ES-I3 (cell line): ENCODE measurements around the gene CMTM2.
"Not testable (repeated sequence)": the region's sequence is repeated elsewhere in the genome, so short reads cannot be mapped to it uniquely, and the experiment has no call there.

ENCODE experiments used
- H3K36me3 ChIP-seq: 2 replicates; pipeline ENCODE4 v1.6.1; 2013; ENCODE audit warnings: mild to moderate bottlenecking, low read length, control low read depth, moderate library complexity; ENCODE audit not compliant: insufficient read depth
- H3K4me1 ChIP-seq: 2 replicates; pipeline ENCODE4 v1.6.1; 2013; ENCODE audit warnings: mild to moderate bottlenecking, control low read depth, low read length; ENCODE audit not compliant: insufficient read depth
- H3K9ac ChIP-seq: 2 replicates; pipeline ENCODE4 v1.6.1; 2013; ENCODE audit warnings: low read depth, mild to moderate bottlenecking, low read length, moderate library complexity
- H3K9me3 ChIP-seq: 2 replicates; pipeline ENCODE4 v1.6.1; 2013; ENCODE audit warnings: mild to moderate bottlenecking, low read length, moderate library complexity; ENCODE audit not compliant: control insufficient read depth, insufficient read depth

Gene CMTM2

GRCh38 chr16:66603537-66604375, 24.5 kb downstream of the CMTM2 start:
- Histone ChIP-seq H3K4me1 (peaks cover 15% of the 10 kb centered on the region), H3K36me3 (no peaks in the 10 kb centered on the region), H3K9me3 (no peaks in the 10 kb centered on the region), H3K9ac (peak overlapping the region; percentile 69)

DNA sequence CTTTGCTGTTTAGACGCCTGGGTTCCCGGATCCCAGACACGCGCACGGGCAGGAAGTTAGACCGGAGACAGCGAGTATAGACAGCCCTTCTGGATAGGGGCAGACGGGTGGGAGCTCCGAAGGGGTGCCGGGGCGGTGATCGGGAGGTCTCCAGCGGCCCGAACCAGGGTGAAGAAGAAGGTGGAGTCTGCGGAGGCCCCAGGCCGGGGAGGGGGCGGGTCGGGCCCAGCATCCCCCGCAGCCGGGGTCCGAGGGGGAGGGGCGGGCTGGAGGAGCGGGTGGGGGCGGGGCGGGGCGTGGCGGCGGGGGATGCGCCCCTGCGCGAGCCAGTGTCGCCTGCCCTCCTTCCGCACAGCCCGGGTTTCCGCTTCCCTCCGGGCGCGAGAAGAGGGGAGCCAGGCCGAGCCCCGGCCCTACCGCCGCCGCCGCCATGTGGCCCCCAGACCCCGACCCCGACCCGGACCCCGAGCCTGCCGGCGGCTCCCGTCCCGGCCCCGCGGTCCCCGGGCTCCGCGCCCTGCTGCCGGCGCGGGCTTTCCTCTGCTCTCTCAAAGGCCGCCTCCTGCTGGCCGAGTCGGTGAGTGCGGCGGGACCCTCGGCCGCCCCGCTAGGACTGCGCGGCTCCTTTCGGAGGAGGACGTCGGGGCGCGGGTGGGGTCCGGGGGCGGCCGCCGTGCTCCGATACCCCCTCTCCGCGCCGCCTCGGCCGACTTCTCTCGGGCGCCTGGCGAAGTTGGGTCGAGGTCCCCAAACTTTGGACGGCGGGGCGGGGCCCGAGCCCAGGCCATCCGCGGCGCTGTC, 25.3 kb downstream of the CMTM2 start, which contains the start of gene CMTM3:
TSS of gene CMTM3 (plus strand) at position 329 of the 801 bp plus-strand sequence. CDS start at position 431, 102 bp downstream.
- Histone ChIP-seq H3K36me3 (no peaks in the 10 kb centered on the region), H3K9ac (peak within 1 kb of the TSS; percentile 70), H3K9me3 (no peaks in the 10 kb centered on the region), H3K4me1 (peaks cover 19% of the 10 kb centered on the region)

DNA sequence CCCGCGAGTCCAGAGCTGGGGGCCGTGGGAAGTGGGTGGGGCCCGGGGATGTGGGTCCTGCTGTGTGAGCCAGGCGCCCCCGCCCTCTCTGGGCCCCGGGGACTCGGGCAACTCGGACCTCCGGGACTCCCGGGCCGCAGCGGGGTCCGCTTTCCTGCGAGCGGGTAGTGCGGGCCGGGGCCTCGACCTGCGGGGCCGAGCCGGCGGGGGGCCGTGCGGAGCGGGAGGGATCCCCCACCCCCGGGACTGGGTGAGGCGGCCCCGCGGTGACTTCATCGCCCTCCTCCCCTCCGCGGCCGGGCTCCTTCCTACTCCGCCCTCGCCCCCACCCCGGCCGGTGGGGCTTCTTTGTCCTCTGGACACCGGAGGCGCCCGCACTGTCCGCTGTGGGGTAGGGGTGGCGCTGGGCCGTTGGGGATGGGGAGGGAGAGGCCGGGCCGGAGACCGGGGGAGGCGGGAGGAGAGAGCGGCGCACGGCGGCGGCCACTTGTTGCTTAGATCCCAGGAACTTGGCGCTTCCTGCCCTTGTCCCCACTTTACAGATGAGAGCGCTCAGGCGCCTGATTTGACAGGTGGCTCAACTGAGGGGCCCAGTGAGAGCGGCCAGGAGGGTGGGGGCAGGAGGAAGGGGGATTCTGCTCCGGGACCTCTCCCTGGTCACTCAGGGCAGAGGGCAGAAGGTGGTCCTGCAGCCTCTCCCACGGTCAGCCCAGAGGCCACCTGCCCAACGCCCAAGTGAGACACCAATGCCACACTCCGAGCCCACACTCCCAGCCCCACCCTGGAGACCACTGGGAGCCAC, 26.1 kb downstream of the CMTM2 start:
- peaks cover 3% of the 10 kb centered on the region; the same call in 1 of the 2 replicates for H3K36me3 ChIP-seq
- H3K9ac ChIP-seq = peak overlapping the region; percentile 70
- peaks cover 19% of the 10 kb centered on the region for H3K4me1 ChIP-seq

DNA sequence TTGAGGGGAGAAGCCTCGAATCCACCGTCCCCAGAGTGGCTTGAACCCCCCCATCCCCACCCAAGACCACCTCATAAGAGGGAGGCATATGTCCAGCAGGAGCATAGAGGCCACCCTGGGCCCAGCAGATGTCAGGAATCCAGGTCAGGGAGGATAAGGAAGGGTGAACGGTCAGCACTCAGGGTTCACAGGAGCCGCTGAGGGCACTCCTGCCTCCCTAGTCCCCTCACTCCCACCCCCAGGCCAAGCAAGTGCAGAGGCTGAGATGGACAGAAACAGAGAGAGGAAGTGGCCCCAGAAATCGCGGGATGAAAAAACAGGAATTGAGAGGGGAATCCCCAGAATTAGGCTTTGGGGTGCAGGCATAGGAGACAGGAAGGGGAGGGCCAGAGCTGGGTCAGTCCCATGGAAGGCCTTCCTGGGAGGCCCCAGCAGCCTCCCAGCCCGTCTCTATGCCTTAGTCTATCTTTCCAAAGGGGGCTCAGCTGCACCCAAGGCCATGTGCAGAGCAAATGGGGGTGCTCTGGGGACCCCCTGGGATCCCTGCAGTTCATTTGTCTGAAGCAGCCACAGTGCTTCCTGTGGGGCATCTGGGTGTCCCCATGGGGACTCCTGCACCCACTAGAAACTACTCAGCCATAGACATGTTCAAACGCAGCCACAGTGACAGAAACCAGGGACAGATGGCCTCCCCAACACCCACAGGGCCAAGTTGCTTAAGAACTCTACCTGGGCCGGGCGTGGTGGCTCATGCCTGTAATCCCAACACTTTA, 26.9 kb downstream of the CMTM2 start:
- Histone ChIP-seq H3K36me3 (peaks cover 5% of the 10 kb centered on the region; the same call in 1 of the 2 replicates), H3K9ac (peak overlapping the region; percentile 70; the same call in 1 of the 2 replicates), H3K4me1 (peaks cover 19% of the 10 kb centered on the region)

More for the DNA sequence above, 26.1 kb downstream of the CMTM2 start:
- H3K9me3 ChIP-seq = no peaks in the 10 kb centered on the region

DNA sequence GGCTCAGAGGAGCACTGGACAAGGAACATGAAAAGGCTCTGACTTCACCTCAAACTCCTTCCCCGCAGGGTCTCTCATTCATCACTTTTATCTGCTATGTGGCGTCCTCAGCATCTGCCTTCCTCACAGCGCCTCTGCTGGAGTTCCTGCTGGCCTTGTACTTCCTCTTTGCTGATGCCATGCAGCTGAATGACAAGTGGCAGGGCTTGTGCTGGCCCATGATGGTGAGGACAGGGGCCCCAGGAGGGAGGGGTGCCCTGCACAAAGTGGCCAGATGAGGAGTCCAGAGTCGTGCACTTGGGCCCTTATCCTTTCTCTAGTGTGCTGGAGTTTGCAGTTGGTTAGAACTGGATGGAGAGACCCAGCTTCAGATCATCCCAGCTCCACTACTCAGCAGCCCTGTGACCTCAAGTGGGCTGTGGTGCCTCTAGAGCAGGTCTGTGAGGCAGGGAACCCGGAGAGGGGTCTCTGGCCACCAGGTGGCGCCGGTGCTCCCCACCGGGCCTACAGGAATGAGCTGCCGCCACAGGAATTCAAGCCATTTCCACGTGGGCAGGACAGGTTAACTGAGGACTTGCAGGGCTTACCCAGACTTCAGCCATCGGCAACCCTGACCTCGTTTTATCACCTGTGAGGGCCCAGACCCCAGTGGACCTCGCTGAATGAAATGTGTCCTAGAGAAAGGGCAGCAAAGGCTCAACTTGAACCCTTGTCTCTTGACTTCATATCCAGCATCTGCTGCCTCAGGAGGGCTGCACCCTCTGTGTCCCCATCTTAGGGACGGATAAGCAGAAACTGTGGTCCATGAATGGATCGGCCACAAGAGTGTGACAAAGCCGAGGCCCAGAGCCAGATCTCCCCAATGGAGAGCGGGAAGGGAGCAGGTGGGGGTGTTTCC, 29.2 kb downstream of the CMTM2 start:
- peaks cover 14% of the 10 kb centered on the region for H3K36me3 ChIP-seq
- no peak overlapping the region for H3K9ac ChIP-seq
- H3K9me3 ChIP-seq = no peaks in the 10 kb centered on the region
- H3K4me1 ChIP-seq = peaks cover 19% of the 10 kb centered on the region

More for the DNA sequence above, 26.9 kb downstream of the CMTM2 start:
- H3K9me3 ChIP-seq = no peaks in the 10 kb centered on the region

DNA sequence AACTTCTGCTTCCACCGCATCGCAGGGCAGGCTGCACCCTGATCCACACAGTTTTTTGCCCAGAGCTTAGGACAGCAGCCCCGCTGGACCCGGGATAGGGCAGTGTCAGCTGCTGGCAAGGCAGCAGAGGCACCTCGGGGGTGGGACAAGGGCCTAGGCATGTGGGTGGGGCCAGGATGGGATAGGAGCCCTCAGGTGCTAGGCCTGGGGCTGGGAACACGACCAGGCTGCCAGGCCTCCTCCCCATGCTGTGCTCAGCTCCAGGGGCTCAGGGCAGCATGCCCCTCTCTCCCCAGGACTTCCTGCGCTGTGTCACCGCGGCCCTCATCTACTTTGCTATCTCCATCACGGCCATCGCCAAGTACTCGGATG, 29.9 kb downstream of the CMTM2 start:
- Histone ChIP-seq H3K4me1 (peaks cover 19% of the 10 kb centered on the region), H3K9ac (no peak overlapping the region), H3K9me3 (no peaks in the 10 kb centered on the region), H3K36me3 (peaks cover 16% of the 10 kb centered on the region)

DNA sequence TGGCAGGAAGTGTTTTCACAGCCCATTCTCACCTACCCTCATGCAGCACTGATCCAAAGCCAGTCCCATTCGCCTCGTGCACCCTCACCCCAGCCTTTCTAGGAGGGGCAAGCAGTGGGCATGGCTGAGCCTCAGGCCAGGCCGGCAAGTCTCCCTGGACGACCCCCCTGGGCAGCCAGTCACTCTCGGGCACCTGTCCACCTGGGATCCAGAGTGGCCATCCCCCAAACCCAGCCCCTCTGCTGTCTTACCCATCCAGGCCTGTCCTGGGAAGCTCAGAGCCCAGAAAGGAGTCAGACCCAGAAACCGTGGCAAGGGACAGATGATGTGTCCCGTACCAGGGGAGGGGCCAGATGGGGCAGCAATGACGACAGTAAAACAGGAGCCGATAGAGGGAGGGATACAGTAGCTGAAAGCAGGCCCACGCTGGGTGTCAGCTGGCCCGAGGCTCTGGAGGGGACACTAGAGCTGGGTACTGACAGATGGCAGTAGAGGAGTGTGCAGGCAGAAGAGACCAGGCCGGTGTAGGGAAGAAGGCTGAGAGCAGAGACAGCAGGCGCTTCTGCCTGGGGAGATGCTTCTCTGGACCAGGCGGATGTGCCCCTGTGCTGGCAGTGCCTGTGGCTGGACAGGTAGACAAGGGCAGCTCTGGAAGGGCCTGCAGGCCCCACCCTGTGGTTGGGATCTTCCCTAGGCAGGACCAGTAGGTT, 31.0 kb downstream of the CMTM2 start:
- Histone ChIP-seq H3K9me3 (no peaks in the 10 kb centered on the region), H3K9ac (no peak overlapping the region), H3K36me3 (peaks cover 16% of the 10 kb centered on the region), H3K4me1 (peaks cover 19% of the 10 kb centered on the region)

DNA sequence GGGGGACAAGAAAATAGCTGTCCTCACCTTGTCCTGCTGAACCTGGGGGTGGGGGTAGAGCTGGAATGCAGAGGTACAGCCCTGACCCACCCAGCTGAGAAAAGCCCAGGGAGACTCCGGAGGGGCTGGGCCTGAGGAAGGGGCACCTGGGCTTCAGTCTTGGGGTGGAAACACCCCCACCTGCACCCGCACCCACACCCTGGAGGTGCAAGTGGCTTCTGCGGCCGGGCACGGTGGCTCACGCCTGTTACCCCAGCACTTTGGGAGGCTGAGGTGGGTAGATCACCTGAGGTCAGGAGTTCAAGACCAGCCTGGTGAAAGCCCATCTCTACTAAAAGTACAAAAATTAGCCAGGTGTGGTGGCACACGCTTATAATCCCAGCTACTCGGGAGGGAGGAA, 32.6 kb downstream of the CMTM2 start:
- not testable (repeated sequence) for H3K9ac ChIP-seq, H3K9me3 ChIP-seq
- Histone ChIP-seq H3K4me1 (peaks cover 21% of the 10 kb centered on the region), H3K36me3 (peaks cover 16% of the 10 kb centered on the region)

- Histone ChIP-seq H3K36me3 (peaks cover 16% of the 10 kb centered on the region), H3K9me3 (no peaks in the 10 kb centered on the region)
Observed at GRCh38 chr16:66612422-66612821, 33.2 kb downstream of the CMTM2 start.

GRCh38 chr16:66614161-66614802, 35.0 kb downstream of the CMTM2 start:
- Histone ChIP-seq H3K9ac (no peak overlapping the region), H3K36me3 (peaks cover 16% of the 10 kb centered on the region), H3K4me1 (peaks cover 18% of the 10 kb centered on the region)

More at GRCh38 chr16:66612422-66612821, 33.2 kb downstream of the CMTM2 start:
- H3K9ac ChIP-seq = no peak overlapping the region
- peaks cover 25% of the 10 kb centered on the region for H3K4me1 ChIP-seq

DNA sequence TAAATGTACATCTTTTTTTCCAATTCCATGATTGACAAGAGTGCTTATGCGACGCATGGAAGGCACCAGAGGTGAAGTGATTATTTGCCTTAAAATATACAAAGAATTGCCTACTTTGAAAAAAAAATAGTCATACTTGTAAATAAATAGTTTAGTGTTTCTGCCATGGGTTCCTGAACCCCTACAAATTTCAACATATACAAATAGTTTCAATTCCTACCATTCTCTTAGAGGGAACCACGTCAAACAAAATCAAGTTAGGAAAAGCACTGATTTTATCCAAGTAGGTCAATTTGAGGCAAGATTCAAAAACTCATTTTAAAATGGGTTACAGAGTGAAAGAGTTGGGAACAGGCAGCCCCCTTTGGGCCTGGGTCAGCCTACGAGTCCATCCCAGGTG, 36.9 kb downstream of the CMTM2 start:
- Histone ChIP-seq H3K9me3 (no peaks in the 10 kb centered on the region), H3K36me3 (peaks cover 14% of the 10 kb centered on the region), H3K4me1 (peaks cover 18% of the 10 kb centered on the region), H3K9ac (no peak overlapping the region)

More at GRCh38 chr16:66614161-66614802, 35.0 kb downstream of the CMTM2 start:
- no peaks in the 10 kb centered on the region for H3K9me3 ChIP-seq

- no peak overlapping the region for H3K9ac ChIP-seq
- H3K36me3 ChIP-seq = peaks cover 13% of the 10 kb centered on the region
- H3K4me1 ChIP-seq = peaks cover 18% of the 10 kb centered on the region
- H3K9me3 ChIP-seq = no peaks in the 10 kb centered on the region
Observed at GRCh38 chr16:66616592-66616991, 37.3 kb downstream of the CMTM2 start.
